ENCODE data around the gene TBCC.
A peak's percentile ranks its signal among the peaks of the same experiment; 100 is the strongest.

Gene TBCC

GRCh38 chr6:42786525-42786985 lies 40.7 kb upstream of the TBCC start:
- DNase-seq (ENCODE audit: extremely low read depth, low read depth), result no peak

GRCh38 chr6:42784717-42785498 lies 39.0 kb upstream of the TBCC start:
- TF ChIP-seq, protein P1, sequence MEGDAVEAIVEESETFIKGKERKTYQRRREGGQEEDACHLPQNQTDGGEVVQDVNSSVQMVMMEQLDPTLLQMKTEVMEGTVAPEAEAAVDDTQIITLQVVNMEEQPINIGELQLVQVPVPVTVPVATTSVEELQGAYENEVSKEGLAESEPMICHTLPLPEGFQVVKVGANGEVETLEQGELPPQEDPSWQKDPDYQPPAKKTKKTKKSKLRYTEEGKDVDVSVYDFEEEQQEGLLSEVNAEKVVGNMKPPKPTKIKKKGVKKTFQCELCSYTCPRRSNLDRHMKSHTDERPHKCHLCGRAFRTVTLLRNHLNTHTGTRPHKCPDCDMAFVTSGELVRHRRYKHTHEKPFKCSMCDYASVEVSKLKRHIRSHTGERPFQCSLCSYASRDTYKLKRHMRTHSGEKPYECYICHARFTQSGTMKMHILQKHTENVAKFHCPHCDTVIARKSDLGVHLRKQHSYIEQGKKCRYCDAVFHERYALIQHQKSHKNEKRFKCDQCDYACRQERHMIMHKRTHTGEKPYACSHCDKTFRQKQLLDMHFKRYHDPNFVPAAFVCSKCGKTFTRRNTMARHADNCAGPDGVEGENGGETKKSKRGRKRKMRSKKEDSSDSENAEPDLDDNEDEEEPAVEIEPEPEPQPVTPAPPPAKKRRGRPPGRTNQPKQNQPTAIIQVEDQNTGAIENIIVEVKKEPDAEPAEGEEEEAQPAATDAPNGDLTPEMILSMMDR (IDR thresholded peaks at IDR 0.05; ENCODE audit: low read depth, low read length), result no peak
- no peak for DNase-seq (ENCODE audit: extremely low read depth, low read depth)

More at GRCh38 chr6:42786525-42786985, 40.7 kb upstream of the TBCC start:
- TF ChIP-seq, protein P1 (IDR thresholded peaks at IDR 0.05; ENCODE audit: low read depth, low read length), result no peak

GRCh38 chr6:42783876-42784642 lies 38.2 kb upstream of the TBCC start:
- TF ChIP-seq, protein P1 (IDR thresholded peaks at IDR 0.05; ENCODE audit: low read depth, low read length), result no peak
- no peak for DNase-seq (ENCODE audit: extremely low read depth, low read depth)

- TF ChIP-seq, protein P1 (IDR thresholded peaks at IDR 0.05; ENCODE audit: low read depth, low read length), result no peak
- no peak for DNase-seq (ENCODE audit: extremely low read depth, low read depth)
These were observed 37.4 kb upstream of the TBCC start for GRCh38 chr6:42783177-42783875.

- TF ChIP-seq, protein P1 (IDR thresholded peaks at IDR 0.05; ENCODE audit: low read depth, low read length), result no peak
- DNase-seq (ENCODE audit: extremely low read depth, low read depth), result peak; percentile 80
These were observed 36.8 kb upstream of the TBCC start for GRCh38 chr6:42782689-42783176.

GRCh38 chr6:42781796-42782688 lies 36.1 kb upstream of the TBCC start, which contains the start of gene BICRAL:
TSS of gene BICRAL (plus strand) at chr6:42782052. CDS start at chr6:42822023, 39,971 bp downstream.
- peak; percentile 69 for DNase-seq (ENCODE audit: extremely low read depth, low read depth)
- TF ChIP-seq, protein P1 (IDR thresholded peaks at IDR 0.05; ENCODE audit: low read depth, low read length), result no peak
